Tibial nerve (tissue), 4 donors: ENCODE data around the gene S100A6. TPM values are rescaled to one million over a fixed set of nuclear protein-coding genes. Genes with fewer than 3 reads are reported as not detected.

Experiments used
- DNase-seq, 2 donors: peaks; one replicate each; pipeline ENCODE4 v3.0.0-alpha.2; 2019; ENCODE audit warnings: low spot score in 2 of 2
- H3K27ac ChIP-seq, 4 donors: fragments of 200-600 bp; sonication (generic) in 3 of 4; one replicate each; pipeline ENCODE4 v1.5.1; 2017 to 2019; ENCODE audit warnings: mild to moderate bottlenecking in 1 of 4
- H3K27me3 ChIP-seq, 2 donors: fragments of 200-600 bp; sonication (generic) in 1 of 2; one replicate each; pipeline versions ENCODE4 v1.5.1 to v1.6.0; 2017 to 2019
- H3K36me3 ChIP-seq, 3 donors: fragments of 200-600 bp; sonication (generic); one replicate each; pipeline ENCODE4 v1.5.1; 2018 to 2019
- H3K4me1 ChIP-seq, 4 donors: fragments of 200-600 bp; sonication (generic) in 3 of 4; one replicate each; pipeline ENCODE4 v1.5.1; 2017 to 2019
- H3K4me3 ChIP-seq, 4 donors: fragments of 200-600 bp; sonication (generic) in 3 of 4; one replicate each; pipeline ENCODE4 v1.5.1; 2017 to 2019; ENCODE audit warnings: mild to moderate bottlenecking in 1 of 4, moderate library complexity in 1 of 4
- H3K9me3 ChIP-seq, 4 donors: fragments of 200-600 bp; sonication (generic) in 3 of 4; one replicate each; pipeline ENCODE4 v1.5.1; 2017 to 2019
- EP300 ChIP-seq, 2 donors: sonication (generic); formaldehyde crosslinking; IDR thresholded peaks; one replicate each; pipeline ENCODE4 v1.6.1; 2017; ENCODE audit warnings: antibody characterized with exemption in 2 of 2, mild to moderate bottlenecking in 1 of 2
- POLR2A ChIP-seq, 2 donors: fragments of 450-650 bp; IDR thresholded peaks; one replicate each; pipeline ENCODE4 v1.6.1; 2017; ENCODE audit warnings: antibody characterized with exemption in 2 of 2, mild to moderate bottlenecking in 2 of 2, moderate library complexity in 2 of 2
- WGBS, 2 donors: methylation state at CpG; one replicate each; pipeline ENCODE4 v1.1.5; 2018; 5-methylcytosine and 5-hydroxymethylcytosine counted together
- total RNA-seq, 4 donors: library from RNA; depleted of rRNA; stranded (reverse); fragments of >200 nt; gene quantifications; one replicate each; pipeline ENCODE4 v1.1.0, GENCODE V29; 2016
- TF ChIP-seq, protein P1 (sequence below), 5 experiments: fragments of 200-600 bp in 3 of 5; fragments of 450-650 bp in 2 of 5; sonication (generic) in 3 of 5; IDR thresholded peaks; one replicate each; pipeline ENCODE4 v1.5.1; 2016 to 2019; ENCODE audit warnings: antibody characterized with exemption in 5 of 5, mild to moderate bottlenecking in 3 of 5, moderate library complexity in 2 of 5

S100A6 gene
- total RNA-seq, 4 donors from 2014 or later, result 651 to 1,173 (median 946) TPM

DNA sequence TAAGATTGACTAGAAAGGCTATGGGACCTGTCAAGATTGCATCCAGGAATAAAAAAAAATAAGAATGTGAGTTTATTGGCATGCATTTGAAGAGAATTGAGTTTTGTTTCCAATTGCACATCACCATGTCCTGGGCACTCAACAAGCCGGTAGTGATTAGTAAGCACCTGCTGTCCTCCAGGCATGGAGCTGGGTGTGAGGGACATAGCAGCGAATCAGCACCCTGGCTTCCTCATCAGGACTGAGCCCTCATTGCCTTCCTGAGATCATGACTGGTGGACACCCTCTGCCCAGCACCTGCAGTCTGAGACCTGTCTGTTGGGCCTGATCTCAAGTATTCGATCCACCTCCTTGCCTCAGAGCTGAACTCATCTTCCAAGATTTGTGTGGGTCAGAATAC is 26.8 kb downstream of the S100A6 start:
- WGBS, 2 donors, result 94 to 99% methylated on average over 3 of the region's 3 CpGs
- H3K36me3 ChIP-seq, result no peaks in the 10 kb centered on the region
- no peak overlapping the region for H3K27ac ChIP-seq
- no peaks in the 10 kb centered on the region for H3K27me3 ChIP-seq
- H3K4me1 ChIP-seq, result peaks cover 0 to 36% (median 29%) of the 10 kb centered on the region in 4 donors
- H3K9me3 ChIP-seq, result no peaks in the 10 kb centered on the region
- H3K4me3 ChIP-seq, result no peak overlapping the region
- DNase-seq, result no peak
- TF ChIP-seq, protein P1, sequence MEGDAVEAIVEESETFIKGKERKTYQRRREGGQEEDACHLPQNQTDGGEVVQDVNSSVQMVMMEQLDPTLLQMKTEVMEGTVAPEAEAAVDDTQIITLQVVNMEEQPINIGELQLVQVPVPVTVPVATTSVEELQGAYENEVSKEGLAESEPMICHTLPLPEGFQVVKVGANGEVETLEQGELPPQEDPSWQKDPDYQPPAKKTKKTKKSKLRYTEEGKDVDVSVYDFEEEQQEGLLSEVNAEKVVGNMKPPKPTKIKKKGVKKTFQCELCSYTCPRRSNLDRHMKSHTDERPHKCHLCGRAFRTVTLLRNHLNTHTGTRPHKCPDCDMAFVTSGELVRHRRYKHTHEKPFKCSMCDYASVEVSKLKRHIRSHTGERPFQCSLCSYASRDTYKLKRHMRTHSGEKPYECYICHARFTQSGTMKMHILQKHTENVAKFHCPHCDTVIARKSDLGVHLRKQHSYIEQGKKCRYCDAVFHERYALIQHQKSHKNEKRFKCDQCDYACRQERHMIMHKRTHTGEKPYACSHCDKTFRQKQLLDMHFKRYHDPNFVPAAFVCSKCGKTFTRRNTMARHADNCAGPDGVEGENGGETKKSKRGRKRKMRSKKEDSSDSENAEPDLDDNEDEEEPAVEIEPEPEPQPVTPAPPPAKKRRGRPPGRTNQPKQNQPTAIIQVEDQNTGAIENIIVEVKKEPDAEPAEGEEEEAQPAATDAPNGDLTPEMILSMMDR (IDR thresholded peaks at IDR 0.05), result no peak
- no peak for TF ChIP-seq EP300 (IDR thresholded peaks at IDR 0.05)
- no peak for TF ChIP-seq POLR2A (IDR thresholded peaks at IDR 0.05)

DNA sequence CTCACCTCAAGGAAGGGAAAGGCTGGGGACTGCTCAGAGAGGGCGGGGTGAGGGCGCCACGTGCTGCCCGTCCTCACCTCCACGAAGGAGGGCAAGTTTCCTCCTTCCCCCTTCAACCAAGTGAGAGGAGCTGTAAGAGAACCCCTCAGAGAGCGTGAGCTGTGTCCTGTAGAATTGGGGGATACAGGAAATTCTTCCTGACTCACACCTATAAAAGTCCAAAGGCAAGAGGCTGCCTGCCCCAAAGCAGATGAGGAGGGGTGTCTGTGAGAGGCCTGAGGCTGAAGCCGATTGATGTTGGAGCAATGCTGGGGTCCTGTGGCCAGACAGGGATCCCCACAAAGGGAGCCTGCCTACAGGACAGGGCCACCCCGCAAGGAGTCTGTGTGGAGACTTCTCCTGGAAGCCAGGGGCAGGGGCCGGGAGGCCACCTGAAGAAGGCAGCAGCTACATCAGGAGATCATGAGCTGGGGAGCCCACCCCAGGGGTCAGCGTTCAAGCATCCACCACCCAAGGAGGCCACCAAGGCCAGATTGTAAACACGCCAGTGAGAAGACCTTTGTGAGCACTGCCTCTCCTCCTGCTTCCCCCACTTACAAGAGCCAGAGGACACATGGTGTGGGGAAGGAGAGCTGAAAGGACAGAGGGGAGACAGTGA is 27.7 kb downstream of the S100A6 start:
- peak overlapping the region; percentile 9 to 91 (median 74) for H3K27ac ChIP-seq
- 86 to 88% methylated on average over 11 of the region's 11 CpGs for WGBS, 2 donors
- no peaks in the 10 kb centered on the region for H3K36me3 ChIP-seq

DNA sequence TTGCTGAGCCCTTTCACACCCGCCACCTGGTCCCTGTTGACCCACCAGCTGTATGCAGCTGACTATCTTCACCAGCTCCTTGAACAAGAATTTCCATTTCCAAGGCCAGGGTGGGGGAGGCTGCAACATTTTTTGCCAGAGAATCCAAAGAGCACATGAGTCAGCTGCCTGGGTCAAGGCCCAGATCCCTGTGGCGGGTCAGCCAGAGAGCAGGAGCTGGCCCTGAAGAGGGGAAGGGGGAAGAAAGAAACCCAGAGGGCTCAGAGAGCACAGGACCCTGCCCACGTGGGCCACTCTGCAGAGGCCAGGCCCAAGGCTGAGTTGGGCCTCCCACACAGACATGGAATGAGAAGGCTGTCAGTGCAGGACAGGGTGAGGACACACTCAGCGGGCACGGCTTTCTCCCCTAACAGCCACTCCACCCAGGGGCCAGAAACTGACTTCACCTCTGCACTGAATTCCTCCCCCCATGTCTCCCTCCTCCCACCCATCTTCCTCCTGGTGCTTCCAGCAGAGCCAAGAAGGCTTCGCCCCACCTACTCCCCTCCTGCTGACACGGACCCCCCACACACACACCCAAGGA is 28.9 kb downstream of the S100A6 start:
- Histone ChIP-seq H3K9me3 (no peaks in the 10 kb centered on the region), H3K27ac (peak overlapping the region; percentile 9 to 91 (median 74)), H3K4me1 (peaks cover 0 to 36% (median 29%) of the 10 kb centered on the region in 4 donors), H3K4me3 (no peak overlapping the region), H3K36me3 (no peaks in the 10 kb centered on the region), H3K27me3 (no peaks in the 10 kb centered on the region)
- DNase-seq, result peak; percentile 70 to 87
- TF ChIP-seq, protein P1 (IDR thresholded peaks at IDR 0.05), result no peak
- TF ChIP-seq EP300 (IDR thresholded peaks at IDR 0.05) (peak in 1 of 2 donors; percentile 89), POLR2A (IDR thresholded peaks at IDR 0.05) (no peak)
- WGBS, 2 donors, result 19 to 34% methylated on average over 7 of the region's 7 CpGs

More for the DNA sequence above, 27.7 kb downstream of the S100A6 start:
- Histone ChIP-seq H3K27me3 (no peaks in the 10 kb centered on the region), H3K4me3 (no peak overlapping the region), H3K4me1 (peaks cover 0 to 36% (median 29%) of the 10 kb centered on the region in 4 donors), H3K9me3 (no peaks in the 10 kb centered on the region)
- DNase-seq, result no peak
- TF ChIP-seq EP300 (IDR thresholded peaks at IDR 0.05) (no peak), POLR2A (IDR thresholded peaks at IDR 0.05) (no peak)
- TF ChIP-seq, protein P1 (IDR thresholded peaks at IDR 0.05), result no peak

DNA sequence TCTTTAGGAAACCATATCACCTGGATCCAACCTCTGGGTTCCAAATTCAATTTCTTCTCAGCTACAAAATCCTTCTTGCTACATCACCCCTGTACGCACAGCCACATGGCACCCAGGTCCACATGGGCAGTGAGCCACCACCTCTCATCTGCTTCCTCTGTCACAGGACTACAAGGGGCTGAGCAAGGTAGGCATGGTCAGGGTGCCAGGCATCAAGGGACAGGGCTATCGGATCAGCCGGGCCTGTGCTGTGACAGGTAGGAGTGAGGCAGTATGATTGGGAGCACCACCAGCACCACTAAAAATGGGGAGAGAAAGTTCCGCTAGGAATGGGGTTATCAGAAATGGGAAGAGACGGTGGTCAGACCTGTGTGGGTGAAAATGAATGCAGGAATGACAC is 29.4 kb downstream of the S100A6 start:
- no peak overlapping the region for H3K4me3 ChIP-seq
- H3K9me3 ChIP-seq, result no peaks in the 10 kb centered on the region
- H3K36me3 ChIP-seq, result no peaks in the 10 kb centered on the region
- DNase-seq, result no peak
- peak overlapping the region in 3 of 4 donors; percentile 63 to 91 (median 85) for H3K27ac ChIP-seq
- TF ChIP-seq EP300 (IDR thresholded peaks at IDR 0.05), result no peak
- TF ChIP-seq, protein P1 (IDR thresholded peaks at IDR 0.05), result no peak
- TF ChIP-seq POLR2A (IDR thresholded peaks at IDR 0.05), result no peak
- H3K27me3 ChIP-seq, result no peaks in the 10 kb centered on the region
- H3K4me1 ChIP-seq, result peaks cover 0 to 36% (median 29%) of the 10 kb centered on the region in 4 donors
- WGBS, 2 donors, result 71 to 78% methylated on average over 5 of the region's 5 CpGs

DNA sequence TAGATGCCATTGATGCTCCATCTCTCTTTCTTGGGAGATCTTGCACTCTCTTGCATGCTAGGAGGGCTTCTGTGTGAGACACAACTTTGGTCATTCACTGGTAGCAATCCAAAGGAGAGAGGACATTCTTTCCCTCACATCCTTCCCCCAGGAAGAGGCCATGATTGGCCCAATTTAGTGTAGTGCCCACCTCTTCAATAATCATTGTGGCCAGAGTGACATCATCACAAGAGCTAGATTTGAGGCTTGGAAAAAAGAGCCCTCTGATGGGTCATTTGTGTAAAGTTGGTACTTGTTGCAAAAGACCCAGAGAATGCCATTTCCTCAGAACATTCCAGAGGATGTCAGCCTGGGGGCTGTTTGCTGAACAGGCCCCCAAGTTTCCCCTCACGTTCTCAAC is 30.2 kb downstream of the S100A6 start:
- no peaks in the 10 kb centered on the region for H3K36me3 ChIP-seq
- WGBS, 2 donors, result 70 to 72% methylated on average over 1 of the region's 1 CpG
- DNase-seq, result no peak
- peak overlapping the region in 1 of 4 donors; percentile 91 for H3K27ac ChIP-seq
- no peaks in the 10 kb centered on the region for H3K27me3 ChIP-seq
- no peak for TF ChIP-seq EP300 (IDR thresholded peaks at IDR 0.05)
- TF ChIP-seq POLR2A (IDR thresholded peaks at IDR 0.05), result no peak
- TF ChIP-seq, protein P1 (IDR thresholded peaks at IDR 0.05), result no peak
- H3K9me3 ChIP-seq, result no peaks in the 10 kb centered on the region
- H3K4me1 ChIP-seq, result peaks cover 0 to 30% (median 28%) of the 10 kb centered on the region in 4 donors
- no peak overlapping the region for H3K4me3 ChIP-seq
